VCaP (cell line): Measurements from ENCODE around the gene BCL11B.

Experiments used
- H3K27ac ChIP-seq: fragments of 450-650 bp; 2 replicates; pipeline ENCODE4 v1.5.1; 2017
- CTCF ChIP-seq: fragments of 450-650 bp; conservative IDR thresholded peaks from 2 replicates; pipeline ENCODE4 v1.5.1; 2017; ENCODE audit warnings: mild to moderate bottlenecking, moderate library complexity

Gene BCL11B

GRCh38 chr14:99159341-99160340 is 112.4 kb downstream of the BCL11B start:
- H3K27ac ChIP-seq = no peak overlapping the region
- TF ChIP-seq CTCF = no peak

- H3K27ac ChIP-seq = no peak overlapping the region
- TF ChIP-seq CTCF = no peak
These were observed 113.3 kb downstream of the BCL11B start for GRCh38 chr14:99158646-99159165.

- no peak for TF ChIP-seq CTCF
- no peak overlapping the region for H3K27ac ChIP-seq
These were observed 113.8 kb downstream of the BCL11B start for GRCh38 chr14:99158150-99158549.

- no peak for TF ChIP-seq CTCF
- no peak overlapping the region for H3K27ac ChIP-seq
These were observed 114.3 kb downstream of the BCL11B start for GRCh38 chr14:99157676-99158075.

GRCh38 chr14:99157246-99157645 is 114.8 kb downstream of the BCL11B start:
- TF ChIP-seq CTCF = no peak
- H3K27ac ChIP-seq = no peak overlapping the region

- H3K27ac ChIP-seq = no peak overlapping the region
- no peak for TF ChIP-seq CTCF
These were observed 115.2 kb downstream of the BCL11B start for GRCh38 chr14:99156814-99157213.

- no peak overlapping the region for H3K27ac ChIP-seq
- no peak for TF ChIP-seq CTCF
These were observed 115.9 kb downstream of the BCL11B start for GRCh38 chr14:99156090-99156425.
